Measurements from ENCODE around the gene SI. TPM values are rescaled to one million over a fixed set of nuclear protein-coding genes. Genes with fewer than 3 reads are reported as not detected.
"Not testable (repeated sequence)": the region's sequence is repeated elsewhere in the genome, so short reads cannot be mapped to it uniquely, and the experiment has no call there.

Gene SI
- total RNA-seq, 3 donors from 2014 or later (not counting 1 experiment from before 2014, with no cell fraction given) = not detected

DNA sequence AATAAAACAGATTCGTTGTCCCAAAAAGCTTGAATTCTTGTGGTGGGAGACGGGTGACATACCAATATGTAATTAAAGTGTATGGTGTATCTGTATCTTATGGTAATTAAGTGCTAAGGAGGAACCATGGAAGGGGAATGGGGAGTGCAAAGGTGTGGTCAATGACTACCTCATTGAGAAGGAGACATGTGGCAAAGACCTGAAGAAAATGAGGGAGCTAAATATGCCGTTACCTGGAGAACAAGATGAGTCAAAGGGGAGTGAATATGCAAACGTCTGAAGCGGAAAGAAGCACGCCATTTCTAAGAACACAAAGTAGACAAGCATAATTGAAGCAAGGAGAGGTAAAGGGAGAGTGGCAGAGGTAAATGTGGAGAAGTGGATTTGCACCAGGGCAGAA is 115.7 kb downstream of the SI start:
- no peaks in the 10 kb centered on the region for H3K36me3 Mint-ChIP-seq
- 79% methylated on average over 6 of the region's 6 CpGs for WGBS (ENCODE audit: insufficient coverage)
- no peaks in the 10 kb centered on the region for H3K4me1 Mint-ChIP-seq
- H3K4me3 Mint-ChIP-seq = no peak overlapping the region
- DNase-seq (no peak), ATAC-seq (no peak)
- no peaks in the 10 kb centered on the region for H3K4me1 ChIP-seq (ENCODE audit: control insufficient read depth, insufficient read depth, low read length)
- no peaks in the 10 kb centered on the region for H3K36me3 ChIP-seq (ENCODE audit: control insufficient read depth, insufficient read depth, low read length)
- no peak overlapping the region for H3K27ac Mint-ChIP-seq
- no peak overlapping the region for H3K27ac ChIP-seq (ENCODE audit: low read length)
- no peaks in the 10 kb centered on the region for H3K27me3 ChIP-seq (ENCODE audit: control insufficient read depth, insufficient read depth, low read length)
- peaks cover 15 to 23% of the 10 kb centered on the region in 2 donors for H3K9me3 Mint-ChIP-seq
- H3K27me3 Mint-ChIP-seq (ENCODE audit: low read depth in 2 of 2) = no peaks in the 10 kb centered on the region
- H3K9me3 ChIP-seq (ENCODE audit: control insufficient read depth, insufficient read depth, low read length) = no peaks in the 10 kb centered on the region
- TF ChIP-seq, protein P1, sequence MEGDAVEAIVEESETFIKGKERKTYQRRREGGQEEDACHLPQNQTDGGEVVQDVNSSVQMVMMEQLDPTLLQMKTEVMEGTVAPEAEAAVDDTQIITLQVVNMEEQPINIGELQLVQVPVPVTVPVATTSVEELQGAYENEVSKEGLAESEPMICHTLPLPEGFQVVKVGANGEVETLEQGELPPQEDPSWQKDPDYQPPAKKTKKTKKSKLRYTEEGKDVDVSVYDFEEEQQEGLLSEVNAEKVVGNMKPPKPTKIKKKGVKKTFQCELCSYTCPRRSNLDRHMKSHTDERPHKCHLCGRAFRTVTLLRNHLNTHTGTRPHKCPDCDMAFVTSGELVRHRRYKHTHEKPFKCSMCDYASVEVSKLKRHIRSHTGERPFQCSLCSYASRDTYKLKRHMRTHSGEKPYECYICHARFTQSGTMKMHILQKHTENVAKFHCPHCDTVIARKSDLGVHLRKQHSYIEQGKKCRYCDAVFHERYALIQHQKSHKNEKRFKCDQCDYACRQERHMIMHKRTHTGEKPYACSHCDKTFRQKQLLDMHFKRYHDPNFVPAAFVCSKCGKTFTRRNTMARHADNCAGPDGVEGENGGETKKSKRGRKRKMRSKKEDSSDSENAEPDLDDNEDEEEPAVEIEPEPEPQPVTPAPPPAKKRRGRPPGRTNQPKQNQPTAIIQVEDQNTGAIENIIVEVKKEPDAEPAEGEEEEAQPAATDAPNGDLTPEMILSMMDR (IDR thresholded peaks at IDR 0.05) = no peak
- intact Hi-C loops (cut with micrococcal nuclease) = no loop called here
- H3K4me3 ChIP-seq (ENCODE audit: low read length) = no peak overlapping the region

DNA sequence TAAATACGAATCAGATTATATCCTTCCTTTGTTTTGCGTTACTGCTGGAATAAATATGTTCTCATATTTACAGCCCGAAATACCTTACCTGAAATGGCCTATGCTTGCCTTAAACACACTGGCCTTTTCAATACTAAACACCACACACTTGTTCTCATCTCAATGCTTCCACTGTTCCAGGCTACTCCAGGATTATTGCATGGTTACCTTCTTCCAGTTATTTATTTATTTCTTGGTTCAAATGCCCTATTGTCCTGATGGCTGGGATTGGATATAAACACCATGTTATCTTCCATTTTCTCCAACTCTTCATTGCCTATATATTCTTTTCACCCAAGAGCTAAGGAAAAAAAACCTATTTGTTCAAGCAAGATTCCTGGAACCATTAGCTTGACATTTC is 125.3 kb downstream of the SI start:
- Mint-ChIP-seq H3K27ac (no peak overlapping the region), H3K27me3 (ENCODE audit: low read depth in 2 of 2) (no peaks in the 10 kb centered on the region), H3K4me1 (no peaks in the 10 kb centered on the region), H3K9me3 (peaks cover 16 to 24% of the 10 kb centered on the region in 2 donors), H3K4me3 (no peak overlapping the region), H3K36me3 (peaks cover 13% of the 10 kb centered on the region)
- Histone ChIP-seq H3K4me3 (ENCODE audit: low read length) (no peak overlapping the region), H3K27ac (ENCODE audit: low read length) (no peak overlapping the region), H3K36me3 (ENCODE audit: control insufficient read depth, insufficient read depth, low read length) (no peaks in the 10 kb centered on the region), H3K9me3 (ENCODE audit: control insufficient read depth, insufficient read depth, low read length) (peaks cover 3% of the 10 kb centered on the region), H3K27me3 (ENCODE audit: control insufficient read depth, insufficient read depth, low read length) (no peaks in the 10 kb centered on the region), H3K4me1 (ENCODE audit: control insufficient read depth, insufficient read depth, low read length) (no peaks in the 10 kb centered on the region)
- TF ChIP-seq, protein P1 (IDR thresholded peaks at IDR 0.05) = no peak
- ATAC-seq (no peak), DNase-seq (no peak)
- WGBS (ENCODE audit: insufficient coverage) = 79% methylated on average over 3 of the region's 3 CpGs
- intact Hi-C loops (cut with micrococcal nuclease) = no loop called here

DNA sequence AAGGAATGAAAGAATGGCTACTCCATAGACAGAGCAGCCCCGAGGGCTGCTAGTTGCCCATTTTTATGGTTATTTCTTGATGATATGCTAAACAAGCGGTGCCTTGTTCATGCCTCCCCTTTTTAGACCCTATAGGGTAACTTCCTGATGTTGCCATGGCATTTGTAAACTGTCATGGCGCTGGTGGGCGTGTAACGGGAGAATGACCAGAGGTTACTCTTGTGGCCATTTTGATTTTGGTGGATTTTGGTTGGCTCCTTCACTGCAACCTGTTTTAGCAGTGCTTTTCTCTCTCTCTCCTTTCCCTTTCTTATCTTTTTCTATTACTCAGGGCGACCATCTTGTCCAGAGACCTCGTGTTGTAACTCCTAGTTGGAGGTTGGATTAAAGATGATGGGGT is 126.9 kb downstream of the SI start:
- H3K36me3 ChIP-seq (ENCODE audit: control insufficient read depth, insufficient read depth, low read length); H3K4me1 ChIP-seq (ENCODE audit: control insufficient read depth, insufficient read depth, low read length); H3K4me3 Mint-ChIP-seq; ATAC-seq; H3K27me3 ChIP-seq (ENCODE audit: control insufficient read depth, insufficient read depth, low read length); DNase-seq; intact Hi-C loops (cut with micrococcal nuclease); H3K27me3 Mint-ChIP-seq (ENCODE audit: low read depth in 2 of 2); H3K4me3 ChIP-seq (ENCODE audit: low read length); H3K4me1 Mint-ChIP-seq; H3K27ac Mint-ChIP-seq; H3K9me3 ChIP-seq (ENCODE audit: control insufficient read depth, insufficient read depth, low read length); H3K27ac ChIP-seq (ENCODE audit: low read length): not testable (repeated sequence)
- H3K9me3 Mint-ChIP-seq = peaks cover 16 to 24% of the 10 kb centered on the region in 2 donors
- peaks cover 13% of the 10 kb centered on the region for H3K36me3 Mint-ChIP-seq
- 81% methylated on average over 3 of the region's 7 CpGs for WGBS (ENCODE audit: insufficient coverage)

DNA sequence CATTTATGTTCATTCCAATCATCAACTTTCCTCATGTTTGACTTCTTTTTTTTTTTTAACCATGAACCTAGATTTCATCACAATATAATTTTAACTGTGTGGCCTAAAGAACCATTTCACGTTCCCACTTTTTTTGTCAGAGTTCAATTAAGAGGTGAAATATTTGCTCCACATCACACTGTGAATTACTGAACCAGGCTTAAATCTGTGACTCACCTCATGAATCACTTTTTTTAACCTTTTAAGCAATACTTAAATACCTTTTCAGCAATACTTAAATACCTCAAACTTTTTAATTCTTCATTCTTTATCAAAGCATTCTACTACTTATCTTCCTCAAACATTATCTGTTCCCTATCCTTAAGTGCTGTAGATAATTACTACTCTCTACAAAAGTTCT is 137.6 kb downstream of the SI start:
- H3K27me3 Mint-ChIP-seq (ENCODE audit: low read depth in 2 of 2) = no peaks in the 10 kb centered on the region
- H3K27ac Mint-ChIP-seq = no peak overlapping the region
- H3K36me3 Mint-ChIP-seq = no peaks in the 10 kb centered on the region
- ATAC-seq (no peak), DNase-seq (no peak)
- WGBS (ENCODE audit: insufficient coverage) = 100% methylated on average over 1 of the region's 1 CpG
- intact Hi-C loops (cut with micrococcal nuclease) = no loop called here
- H3K4me3 ChIP-seq (ENCODE audit: low read length) = no peak overlapping the region
- no peaks in the 10 kb centered on the region for H3K4me1 Mint-ChIP-seq
- H3K36me3 ChIP-seq (ENCODE audit: control insufficient read depth, insufficient read depth, low read length) = no peaks in the 10 kb centered on the region
- H3K9me3 Mint-ChIP-seq = peaks cover 15 to 20% of the 10 kb centered on the region in 2 donors
- no peaks in the 10 kb centered on the region for H3K4me1 ChIP-seq (ENCODE audit: control insufficient read depth, insufficient read depth, low read length)
- TF ChIP-seq, protein P1 (IDR thresholded peaks at IDR 0.05) = no peak
- no peaks in the 10 kb centered on the region for H3K27me3 ChIP-seq (ENCODE audit: control insufficient read depth, insufficient read depth, low read length)
- H3K9me3 ChIP-seq (ENCODE audit: control insufficient read depth, insufficient read depth, low read length) = peaks cover 9% of the 10 kb centered on the region
- no peak overlapping the region for H3K27ac ChIP-seq (ENCODE audit: low read length)
- no peak overlapping the region for H3K4me3 Mint-ChIP-seq

Measured in natural killer cell (primary cell).